Activated CD4-positive, alpha-beta T cell treated with anti-CD3 and anti-CD28 coated beads for 36 hours (primary cell): Measurements from ENCODE around the gene P2RY14. TPM values are rescaled to one million over a fixed set of nuclear protein-coding genes. Genes with fewer than 3 reads are reported as not detected.
"Not testable (repeated sequence)": the region's sequence is repeated elsewhere in the genome, so short reads cannot be mapped to it uniquely, and the experiment has no call there.

Source experiments
- ATAC-seq: fragments of 200-7000 bp; cut with Tn5 transposase; one replicate; pipeline ENCODE4 v1.10.0; 2021; ENCODE audit warnings: mild to moderate bottlenecking, moderate library complexity
- CTCF ChIA-PET: fragments of 350-600 bp; sonication (Branson Sonifier 250); formaldehyde crosslinking; loops from one replicate; lab custom pipeline; 2021; ENCODE audit warnings: antibody characterized with exemption; lab: Charles Lee
- POLR2A ChIA-PET: fragments of 350-600 bp; sonication (Branson Sonifier 250); formaldehyde crosslinking; loops from one replicate; lab custom pipeline; 2021; ENCODE audit warnings: antibody characterized with exemption, inconsistent platforms; lab: Charles Lee
- DNase-seq: peaks from one replicate; pipeline ENCODE4 v3.0.0-alpha.2; 2020
- H3K27ac Mint-ChIP-seq: one replicate; pipeline ENCODE4 v1.8.0; 2021; ENCODE audit warnings: mixed read lengths
- H3K27me3 Mint-ChIP-seq: one replicate; pipeline ENCODE4 v1.8.0; 2021; ENCODE audit warnings: mixed read lengths
- H3K36me3 Mint-ChIP-seq: one replicate; pipeline ENCODE4 v1.8.0; 2021; ENCODE audit warnings: low read depth, mixed read lengths
- H3K4me1 Mint-ChIP-seq: one replicate; pipeline ENCODE4 v1.8.0; 2021; ENCODE audit warnings: mixed read lengths
- H3K4me3 Mint-ChIP-seq: one replicate; pipeline ENCODE4 v1.8.0; 2021; ENCODE audit warnings: mild to moderate bottlenecking, moderate library complexity, mixed read lengths
- H3K9me3 Mint-ChIP-seq: one replicate; pipeline ENCODE4 v1.8.0; 2021; ENCODE audit warnings: low read depth, mixed read lengths
- intact Hi-C, 2 experiments: fragments of 100-400 bp; cut with DNase I in 1 of 2; cut with micrococcal nuclease in 1 of 2; formaldehyde crosslinking; loops; one replicate each; pipeline versions ENCODE4 v1.14.2 to v1.15.1; 2022 to 2024; cut with DNase I, micrococcal nuclease
- total RNA-seq, 2 experiments: library from RNA; stranded (reverse); gene quantifications; one replicate each; pipeline ENCODE4 v1.2.3, GENCODE V29; 2021

The P2RY14 gene
- total RNA-seq, 2 experiments from 2014 or later = 0.16 to 0.25 TPM

- DNase-seq (peak; percentile 64), ATAC-seq (peak; percentile 82)
- Mint-ChIP-seq H3K4me3 (peak overlapping the region; percentile 19), H3K9me3 (no peaks in the 10 kb centered on the region), H3K27ac (peak overlapping the region; percentile 76), H3K36me3 (no peaks in the 10 kb centered on the region), H3K4me1 (peaks cover 44% of the 10 kb centered on the region), H3K27me3 (no peaks in the 10 kb centered on the region)
- CTCF ChIA-PET = interaction anchor here (0.6 to 6.6 kb wide), 8 partner anchors 15 to 115 kb away, joined by 3 to 103 read pairs (median 4); partner anchors contain the start of gene P2RY14
- POLR2A ChIA-PET = interaction anchor here (0.6 to 1.0 kb wide), 2 partner anchors 20 to 133 kb away, joined by 3 read pairs; no protein-coding TSS in a partner anchor
- intact Hi-C loops = loop anchor here (1.0 to 2.0 kb wide), 2 partner anchors 16 to 28 kb away; no protein-coding TSS in a partner anchor
These were observed 107.1 kb downstream of the P2RY14 start for GRCh38 chr3:151171145-151171757.

- not testable (repeated sequence) for H3K36me3 Mint-ChIP-seq, H3K27me3 Mint-ChIP-seq, H3K4me3 Mint-ChIP-seq, H3K9me3 Mint-ChIP-seq
- ATAC-seq (peak; percentile 29), DNase-seq (peak; percentile 70)
- H3K4me1 Mint-ChIP-seq = peaks cover 44% of the 10 kb centered on the region
- ChIA-PET POLR2A (interaction anchor here (0.6 kb wide), 1 partner anchor 36 kb away, joined by 3 read pairs; no protein-coding TSS in a partner anchor), CTCF (interaction anchor here (0.7 to 6.6 kb wide), 7 partner anchors 48 to 156 kb away, joined by 3 to 103 read pairs (median 20); partner anchors contain the start of gene P2RY14)
- intact Hi-C loops = loop anchor here (2.0 to 10.0 kb wide), 7 partner anchors 17 to 745 kb away; partner anchors contain the start of genes GPR171 (in 1 of the 2), IGSF10 (in 1 of the 2) and P2RY13 (in 1 of the 2)
- peak overlapping the region; percentile 76 for H3K27ac Mint-ChIP-seq
These were observed 108.2 kb downstream of the P2RY14 start for GRCh38 chr3:151169948-151170679.

DNA sequence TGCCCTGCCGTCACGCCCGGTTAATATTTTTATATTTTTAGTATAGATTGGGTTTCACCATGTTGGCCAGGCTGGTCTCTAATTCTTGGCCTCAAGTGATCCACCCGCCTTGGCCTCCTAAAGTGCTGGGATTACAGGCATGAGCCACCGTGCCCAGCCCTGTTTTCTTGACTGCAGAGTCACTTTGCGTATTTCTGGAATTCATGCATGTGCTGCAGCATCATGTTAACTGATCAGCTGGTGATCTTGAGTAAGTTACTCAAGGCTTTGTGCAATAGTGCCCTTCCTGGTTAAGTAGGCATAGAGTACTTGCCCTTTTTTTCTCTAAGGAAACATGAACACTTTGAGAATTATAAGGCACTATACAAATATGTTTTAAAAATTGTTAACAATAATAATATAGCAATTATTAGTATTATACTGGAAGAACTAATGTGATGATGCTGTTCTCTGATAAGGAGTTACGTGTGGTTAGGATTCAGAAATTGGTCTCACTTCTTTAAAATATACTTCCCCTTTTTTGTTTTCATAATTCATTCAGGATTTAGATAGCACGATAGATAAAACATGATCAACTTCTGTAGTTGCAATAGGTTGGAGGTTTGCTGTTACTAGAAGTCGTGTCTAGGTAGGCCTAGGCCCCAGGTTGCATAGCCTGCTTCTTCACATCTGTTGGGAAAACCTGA is 108.9 kb downstream of the P2RY14 start:
- ATAC-seq (no peak), DNase-seq (no peak)
- intact Hi-C loops = loop anchor here (2.0 to 10.0 kb wide), 6 partner anchors 33 to 745 kb away; partner anchors contain the start of genes GPR171 (in 1 of the 2), IGSF10 (in 1 of the 2) and P2RY13 (in 1 of the 2)
- ChIA-PET POLR2A (no interaction called here), CTCF (interaction anchor here (0.6 to 6.6 kb wide), 15 partner anchors 10 to 1518 kb away, joined by 3 to 103 read pairs (median 9); partner anchors contain the start of genes GPR171 and P2RY14)
- H3K9me3 Mint-ChIP-seq = no peaks in the 10 kb centered on the region
- H3K27ac Mint-ChIP-seq = peak overlapping the region; percentile 70
- peaks cover 44% of the 10 kb centered on the region for H3K4me1 Mint-ChIP-seq
- no peaks in the 10 kb centered on the region for H3K36me3 Mint-ChIP-seq
- H3K27me3 Mint-ChIP-seq = no peaks in the 10 kb centered on the region
- H3K4me3 Mint-ChIP-seq = no peak overlapping the region

DNA sequence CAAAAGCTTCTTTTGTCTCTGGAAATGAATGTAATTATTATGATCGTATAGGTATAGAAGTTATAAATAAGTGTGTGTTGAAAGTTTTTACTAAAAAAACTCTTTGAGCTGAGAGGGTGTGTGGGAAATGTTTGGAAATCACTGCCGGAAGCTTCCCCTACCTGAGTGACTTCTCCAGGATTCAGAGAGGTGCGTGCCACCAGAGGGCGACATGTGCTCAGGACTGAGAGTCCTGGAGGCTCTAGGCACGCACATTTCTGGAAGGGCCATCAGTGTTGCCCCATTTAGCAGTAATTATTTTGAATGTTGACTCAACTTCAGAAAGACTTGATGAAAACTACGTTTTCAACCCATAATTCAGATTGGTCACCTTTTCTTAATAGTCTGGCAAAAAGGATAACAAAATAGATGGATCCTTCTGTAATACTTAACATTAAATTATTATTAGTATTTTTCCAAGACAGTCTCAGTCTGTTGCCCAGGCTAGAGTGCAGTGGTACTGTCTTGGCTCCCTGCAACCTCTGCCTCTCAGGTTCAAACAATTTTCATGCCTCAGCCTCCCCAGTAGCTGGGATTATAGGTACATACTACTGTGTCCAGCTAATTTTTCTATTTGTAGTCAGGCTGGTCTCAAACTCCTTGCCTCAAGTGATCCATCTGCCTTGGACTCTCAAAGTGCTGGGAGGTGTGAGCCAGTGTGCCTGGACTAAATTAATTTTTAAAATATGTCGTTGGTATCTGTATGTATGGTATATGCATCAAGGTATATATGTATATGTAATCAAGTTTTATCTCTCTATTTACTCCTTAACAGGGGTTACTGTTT is 109.9 kb downstream of the P2RY14 start:
- H3K27ac Mint-ChIP-seq = no peak overlapping the region
- DNase-seq = peak; percentile 92
- peak; percentile 64 for ATAC-seq
- no peak overlapping the region for H3K4me3 Mint-ChIP-seq
- intact Hi-C loops = loop anchor here (1.0 to 10.0 kb wide), 11 partner anchors 34 to 746 kb away; partner anchors contain the start of genes GPR171 (in 2 of the 2), IGSF10 (in 1 of the 2) and P2RY13 (in 1 of the 2)
- ChIA-PET CTCF (interaction anchor here (0.6 to 6.6 kb wide), 53 partner anchors 9 to 1519 kb away, joined by 3 to 103 read pairs (median 4); partner anchors contain the start of genes GPR171, GPR87 and P2RY14), POLR2A (interaction anchor here (0.6 to 0.7 kb wide), 2 partner anchors 136 to 314 kb away, joined by 4 read pairs; no protein-coding TSS in a partner anchor)
- no peaks in the 10 kb centered on the region for H3K27me3 Mint-ChIP-seq
- H3K4me1 Mint-ChIP-seq = peaks cover 44% of the 10 kb centered on the region
- H3K36me3 Mint-ChIP-seq = no peaks in the 10 kb centered on the region
- no peaks in the 10 kb centered on the region for H3K9me3 Mint-ChIP-seq

DNA sequence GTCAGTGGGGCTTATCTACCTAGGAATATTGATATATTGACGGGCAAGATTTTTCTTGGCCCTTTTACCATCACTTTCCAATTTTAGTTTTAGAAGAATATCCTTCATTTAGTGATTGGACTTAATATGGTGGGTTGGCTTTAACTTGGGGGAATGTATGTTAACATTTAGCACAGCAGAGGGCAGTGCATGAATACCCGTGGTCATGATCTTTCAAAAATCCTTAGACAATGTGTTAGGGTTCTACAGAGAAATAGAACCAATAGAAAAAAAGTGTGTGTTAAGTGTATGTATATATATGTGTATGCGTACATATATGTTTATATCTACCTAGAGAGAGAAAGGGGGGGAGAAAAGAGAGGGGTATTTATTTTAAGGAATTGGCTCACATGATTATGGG is 112.2 kb downstream of the P2RY14 start:
- intact Hi-C loops = loop anchor here (5.0 to 10.0 kb wide), 3 partner anchors 299 to 749 kb away; partner anchors contain the start of gene IGSF10 (in 1 of the 2)
- POLR2A ChIA-PET = no interaction called here
- H3K36me3 Mint-ChIP-seq = no peaks in the 10 kb centered on the region

DNA sequence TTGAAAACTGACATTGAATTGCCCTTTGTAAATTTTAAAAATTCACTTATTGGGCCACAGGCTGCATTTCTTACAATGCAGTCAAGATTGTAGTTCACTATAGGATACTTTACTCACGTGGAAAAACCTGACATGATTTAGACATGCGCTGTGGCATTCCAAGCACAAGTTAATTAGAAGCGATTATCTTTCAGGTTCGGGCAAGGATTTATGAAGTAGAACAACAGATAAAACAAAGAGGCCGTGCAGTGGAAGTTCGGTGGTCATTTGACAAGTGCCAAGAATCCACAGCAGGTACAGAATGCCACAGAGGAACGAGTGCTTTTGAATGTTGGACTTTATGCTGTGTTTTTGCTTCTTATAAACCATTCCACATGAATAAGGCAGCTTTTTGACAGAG is 113.1 kb downstream of the P2RY14 start:
- POLR2A ChIA-PET = no interaction called here
- intact Hi-C loops = loop anchor here (5.0 to 10.0 kb wide), 3 partner anchors 300 to 750 kb away; partner anchors contain the start of gene IGSF10 (in 1 of the 2)
- CTCF ChIA-PET = interaction anchor here (0.7 kb wide), 1 partner anchor 117 kb away, joined by 3 read pairs; no protein-coding TSS in a partner anchor
- peaks cover 17% of the 10 kb centered on the region for H3K4me1 Mint-ChIP-seq
- H3K27me3 Mint-ChIP-seq = peaks cover 2% of the 10 kb centered on the region
- ATAC-seq = no peak
- H3K4me3 Mint-ChIP-seq = no peak overlapping the region
- H3K36me3 Mint-ChIP-seq = no peaks in the 10 kb centered on the region
- DNase-seq = no peak
- H3K9me3 Mint-ChIP-seq = no peaks in the 10 kb centered on the region
- H3K27ac Mint-ChIP-seq = no peak overlapping the region

More for the DNA sequence above, 112.2 kb downstream of the P2RY14 start:
- H3K27ac Mint-ChIP-seq = no peak overlapping the region
- CTCF ChIA-PET = interaction anchor here (0.9 to 5.7 kb wide), 4 partner anchors 19 to 120 kb away, joined by 3 to 62 read pairs (median 20); no protein-coding TSS in a partner anchor
- H3K4me1 Mint-ChIP-seq = peaks cover 27% of the 10 kb centered on the region
- no peaks in the 10 kb centered on the region for H3K9me3 Mint-ChIP-seq
- no peak overlapping the region for H3K4me3 Mint-ChIP-seq
- no peaks in the 10 kb centered on the region for H3K27me3 Mint-ChIP-seq
- ATAC-seq = no peak
- no peak for DNase-seq

Other genes starting within 250 kb of the P2RY14 start
- 1 to 10 TPM; 2.4 to 3.0 TPM for gene MED12L, start 192.9 kb downstream of the P2RY14 start, total RNA-seq
- gene GPR171, start 75.3 kb downstream of the P2RY14 start, total RNA-seq = 100 to 1,000 TPM in 1 of 2 experiments, 10 to 100 TPM in 1; 84.9 to 111 TPM
- gene GPR87, start 38.3 kb upstream of the P2RY14 start, total RNA-seq = 1 to 10 TPM; 2.3 to 2.5 TPM
- gene P2RY13, start 51.0 kb upstream of the P2RY14 start, total RNA-seq = not detected
- not detected for gene P2RY12, start 106.2 kb upstream of the P2RY14 start, total RNA-seq
- gene IGSF10, start 182.5 kb upstream of the P2RY14 start, total RNA-seq = not detected